SK-N-SH treated with all-trans-retinoic acid at 6 μM for 48 hours (cell line): ENCODE results near the gene MAPK8IP3.

Experiments
- ARNTL ChIP-seq: fragments of 450-650 bp; formaldehyde crosslinking; IDR thresholded peaks from 2 replicates; pipeline ENCODE4 v1.5.0; 2020; ENCODE audit warnings: low read depth, mild to moderate bottlenecking, moderate library complexity, borderline replicate concordance
- GLIS3 ChIP-seq: fragments of 250-450 bp; sonication (Bioruptor Pico); IDR thresholded peaks from 2 replicates; pipeline ENCODE4 v1.5.0; 2020; ENCODE audit warnings: mild to moderate bottlenecking, moderate library complexity
- PPARA ChIP-seq: fragments of 250-450 bp; sonication (Bioruptor Pico); IDR thresholded peaks from 2 replicates; pipeline ENCODE4 v1.5.0; 2020; ENCODE audit warnings: mild to moderate bottlenecking, borderline replicate concordance
- TCF4 ChIP-seq: fragments of 250-450 bp; sonication (Bioruptor Pico); IDR thresholded peaks from 2 replicates; pipeline ENCODE4 v1.8.0; 2021; ENCODE audit warnings: mild to moderate bottlenecking, moderate library complexity, borderline replicate concordance
- ZFP30 ChIP-seq: fragments of 450-650 bp; formaldehyde crosslinking; IDR thresholded peaks from 2 replicates; pipeline ENCODE4 v1.5.0; 2022; ENCODE audit warnings: mild to moderate bottlenecking, moderate library complexity
- TF ChIP-seq, protein P1 (sequence below): fragments of 250-450 bp; sonication (Bioruptor Pico); IDR thresholded peaks from 2 replicates; pipeline ENCODE4 v1.5.1; 2021; ENCODE audit warnings: mild to moderate bottlenecking, moderate library complexity
- TF ChIP-seq, protein P2 (sequence below): fragments of 250-450 bp; sonication (Bioruptor Pico); IDR thresholded peaks from 2 replicates; pipeline ENCODE4 v1.8.0; 2020; ENCODE audit warnings: mild to moderate bottlenecking, moderate library complexity, borderline replicate concordance
- TF ChIP-seq, protein P3 (sequence below): fragments of 250-450 bp; sonication (Bioruptor Pico); IDR thresholded peaks from 2 replicates; pipeline ENCODE4 v1.5.0; 2020; ENCODE audit warnings: mild to moderate bottlenecking, moderate library complexity
- TF ChIP-seq, protein P4 (sequence below): fragments of 250-450 bp; sonication (Bioruptor Pico); IDR thresholded peaks from 2 replicates; pipeline ENCODE4 v1.5.1; 2020; ENCODE audit warnings: low read depth, mild to moderate bottlenecking, moderate library complexity

DNA sequence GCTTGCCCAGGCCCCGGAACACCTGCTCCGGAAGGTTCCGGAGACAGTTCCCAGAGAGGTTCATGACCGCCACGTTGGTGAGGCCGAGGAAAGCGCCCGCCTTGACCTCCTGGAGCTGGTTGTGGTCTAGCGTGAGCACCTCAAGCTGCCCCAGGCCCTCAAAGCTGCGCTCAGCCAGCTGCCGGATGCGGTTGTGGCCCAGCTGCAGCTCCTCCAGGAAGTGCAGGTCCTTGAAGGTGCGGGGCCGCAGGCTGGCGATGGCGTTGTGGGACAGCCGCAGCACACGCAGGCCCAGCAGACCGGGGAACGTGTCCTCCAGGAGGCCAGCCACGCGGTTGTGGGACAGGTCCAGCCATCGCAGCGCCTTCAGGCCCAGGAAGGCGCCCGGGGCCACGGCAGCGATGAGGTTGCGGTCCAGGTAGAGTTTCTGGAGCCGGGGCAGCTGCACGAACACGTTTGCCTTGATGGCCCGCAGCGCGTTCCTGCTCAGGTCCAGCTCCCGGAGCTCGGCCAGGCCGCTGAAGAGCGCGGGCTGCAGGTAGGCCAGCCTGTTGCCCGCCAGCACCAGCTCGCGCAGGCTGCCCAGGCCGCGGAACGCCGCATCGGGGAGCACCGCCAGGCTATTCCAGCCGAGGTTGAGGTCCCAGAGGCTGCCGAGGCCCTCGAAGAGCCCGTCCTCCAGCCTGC is 85.4 kb downstream of the MAPK8IP3 start:
- TF ChIP-seq GLIS3 (CRISPR knock-in tag) (no peak), PPARA (CRISPR knock-in tag) (no peak), ZFP30 (CRISPR knock-in tag) (no peak), ARNTL (CRISPR knock-in tag) (no peak), TCF4 (no peak)
- TF ChIP-seq, protein P1, sequence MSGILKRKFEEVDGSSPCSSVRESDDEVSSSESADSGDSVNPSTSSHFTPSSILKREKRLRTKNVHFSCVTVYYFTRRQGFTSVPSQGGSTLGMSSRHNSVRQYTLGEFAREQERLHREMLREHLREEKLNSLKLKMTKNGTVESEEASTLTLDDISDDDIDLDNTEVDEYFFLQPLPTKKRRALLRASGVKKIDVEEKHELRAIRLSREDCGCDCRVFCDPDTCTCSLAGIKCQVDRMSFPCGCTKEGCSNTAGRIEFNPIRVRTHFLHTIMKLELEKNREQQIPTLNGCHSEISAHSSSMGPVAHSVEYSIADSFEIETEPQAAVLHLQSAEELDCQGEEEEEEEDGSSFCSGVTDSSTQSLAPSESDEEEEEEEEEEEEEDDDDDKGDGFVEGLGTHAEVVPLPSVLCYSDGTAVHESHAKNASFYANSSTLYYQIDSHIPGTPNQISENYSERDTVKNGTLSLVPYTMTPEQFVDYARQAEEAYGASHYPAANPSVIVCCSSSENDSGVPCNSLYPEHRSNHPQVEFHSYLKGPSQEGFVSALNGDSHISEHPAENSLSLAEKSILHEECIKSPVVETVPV (CRISPR knock-in tag): no peak
- TF ChIP-seq, protein P2, sequence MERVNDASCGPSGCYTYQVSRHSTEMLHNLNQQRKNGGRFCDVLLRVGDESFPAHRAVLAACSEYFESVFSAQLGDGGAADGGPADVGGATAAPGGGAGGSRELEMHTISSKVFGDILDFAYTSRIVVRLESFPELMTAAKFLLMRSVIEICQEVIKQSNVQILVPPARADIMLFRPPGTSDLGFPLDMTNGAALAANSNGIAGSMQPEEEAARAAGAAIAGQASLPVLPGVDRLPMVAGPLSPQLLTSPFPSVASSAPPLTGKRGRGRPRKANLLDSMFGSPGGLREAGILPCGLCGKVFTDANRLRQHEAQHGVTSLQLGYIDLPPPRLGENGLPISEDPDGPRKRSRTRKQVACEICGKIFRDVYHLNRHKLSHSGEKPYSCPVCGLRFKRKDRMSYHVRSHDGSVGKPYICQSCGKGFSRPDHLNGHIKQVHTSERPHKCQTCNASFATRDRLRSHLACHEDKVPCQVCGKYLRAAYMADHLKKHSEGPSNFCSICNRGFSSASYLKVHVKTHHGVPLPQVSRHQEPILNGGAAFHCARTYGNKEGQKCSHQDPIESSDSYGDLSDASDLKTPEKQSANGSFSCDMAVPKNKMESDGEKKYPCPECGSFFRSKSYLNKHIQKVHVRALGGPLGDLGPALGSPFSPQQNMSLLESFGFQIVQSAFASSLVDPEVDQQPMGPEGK (CRISPR knock-in tag): no peak
- TF ChIP-seq, protein P3, sequence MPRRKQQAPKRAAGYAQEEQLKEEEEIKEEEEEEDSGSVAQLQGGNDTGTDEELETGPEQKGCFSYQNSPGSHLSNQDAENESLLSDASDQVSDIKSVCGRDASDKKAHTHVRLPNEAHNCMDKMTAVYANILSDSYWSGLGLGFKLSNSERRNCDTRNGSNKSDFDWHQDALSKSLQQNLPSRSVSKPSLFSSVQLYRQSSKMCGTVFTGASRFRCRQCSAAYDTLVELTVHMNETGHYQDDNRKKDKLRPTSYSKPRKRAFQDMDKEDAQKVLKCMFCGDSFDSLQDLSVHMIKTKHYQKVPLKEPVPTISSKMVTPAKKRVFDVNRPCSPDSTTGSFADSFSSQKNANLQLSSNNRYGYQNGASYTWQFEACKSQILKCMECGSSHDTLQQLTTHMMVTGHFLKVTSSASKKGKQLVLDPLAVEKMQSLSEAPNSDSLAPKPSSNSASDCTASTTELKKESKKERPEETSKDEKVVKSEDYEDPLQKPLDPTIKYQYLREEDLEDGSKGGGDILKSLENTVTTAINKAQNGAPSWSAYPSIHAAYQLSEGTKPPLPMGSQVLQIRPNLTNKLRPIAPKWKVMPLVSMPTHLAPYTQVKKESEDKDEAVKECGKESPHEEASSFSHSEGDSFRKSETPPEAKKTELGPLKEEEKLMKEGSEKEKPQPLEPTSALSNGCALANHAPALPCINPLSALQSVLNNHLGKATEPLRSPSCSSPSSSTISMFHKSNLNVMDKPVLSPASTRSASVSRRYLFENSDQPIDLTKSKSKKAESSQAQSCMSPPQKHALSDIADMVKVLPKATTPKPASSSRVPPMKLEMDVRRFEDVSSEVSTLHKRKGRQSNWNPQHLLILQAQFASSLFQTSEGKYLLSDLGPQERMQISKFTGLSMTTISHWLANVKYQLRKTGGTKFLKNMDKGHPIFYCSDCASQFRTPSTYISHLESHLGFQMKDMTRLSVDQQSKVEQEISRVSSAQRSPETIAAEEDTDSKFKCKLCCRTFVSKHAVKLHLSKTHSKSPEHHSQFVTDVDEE (CRISPR knock-in tag): no peak
- TF ChIP-seq, protein P4, sequence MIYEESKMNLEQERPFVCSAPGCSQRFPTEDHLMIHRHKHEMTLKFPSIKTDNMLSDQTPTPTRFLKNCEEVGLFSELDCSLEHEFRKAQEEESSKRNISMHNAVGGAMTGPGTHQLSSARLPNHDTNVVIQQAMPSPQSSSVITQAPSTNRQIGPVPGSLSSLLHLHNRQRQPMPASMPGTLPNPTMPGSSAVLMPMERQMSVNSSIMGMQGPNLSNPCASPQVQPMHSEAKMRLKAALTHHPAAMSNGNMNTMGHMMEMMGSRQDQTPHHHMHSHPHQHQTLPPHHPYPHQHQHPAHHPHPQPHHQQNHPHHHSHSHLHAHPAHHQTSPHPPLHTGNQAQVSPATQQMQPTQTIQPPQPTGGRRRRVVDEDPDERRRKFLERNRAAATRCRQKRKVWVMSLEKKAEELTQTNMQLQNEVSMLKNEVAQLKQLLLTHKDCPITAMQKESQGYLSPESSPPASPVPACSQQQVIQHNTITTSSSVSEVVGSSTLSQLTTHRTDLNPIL (CRISPR knock-in tag): no peak
